Loucy (cell line): ENCODE data around the gene SVEP1.

Source experiments
- H2AFZ ChIP-seq: fragments of 200-600 bp; sonication (generic); 2 replicates; pipeline ENCODE4 v1.6.0; 2016; ENCODE audit warnings: antibody characterized with exemption, mild to moderate bottlenecking, low read length, moderate library complexity
- H3F3A ChIP-seq: fragments of 200-600 bp; 2 replicates; pipeline ENCODE4 v1.6.0; 2016; ENCODE audit warnings: antibody characterized with exemption, low read depth, mild to moderate bottlenecking
- H3K27me3 ChIP-seq: fragments of 200-600 bp; sonication (generic); 2 replicates; pipeline ENCODE4 v1.6.1; 2014; ENCODE audit warnings: low read length, mild to moderate bottlenecking; ENCODE audit not compliant: insufficient read depth, poor library complexity, severe bottlenecking
- H3K36me3 ChIP-seq: fragments of 200-600 bp; sonication (generic); 2 replicates; pipeline ENCODE4 v1.6.1; 2016; ENCODE audit warnings: low read length; ENCODE audit not compliant: insufficient read depth
- H3K4me1 ChIP-seq: fragments of 200-600 bp; sonication (generic); 2 replicates; pipeline ENCODE4 v1.5.1; 2014; ENCODE audit warnings: low read length, mild to moderate bottlenecking; ENCODE audit not compliant: insufficient read depth, poor library complexity, severe bottlenecking
- H3K4me2 ChIP-seq: fragments of 200-600 bp; sonication (generic); 2 replicates; pipeline ENCODE4 v1.6.0; 2014; ENCODE audit warnings: antibody characterized with exemption, low read length, low read depth, mild to moderate bottlenecking; ENCODE audit not compliant: poor library complexity, severe bottlenecking
- H3K4me3 ChIP-seq: fragments of 200-600 bp; sonication (generic); 2 replicates; pipeline ENCODE4 v1.5.1; 2014; ENCODE audit warnings: low read length, mild to moderate bottlenecking, mixed read lengths; ENCODE audit not compliant: poor library complexity, severe bottlenecking
- H3K79me2 ChIP-seq: fragments of 200-600 bp; sonication (generic); 2 replicates; pipeline ENCODE4 v1.6.1; 2014; ENCODE audit warnings: low read length; ENCODE audit not compliant: insufficient read depth
- H3K9ac ChIP-seq: fragments of 200-600 bp; sonication (generic); 2 replicates; pipeline ENCODE4 v1.6.0; 2014; ENCODE audit warnings: mild to moderate bottlenecking, low read depth, low read length, moderate library complexity; ENCODE audit not compliant: poor library complexity, severe bottlenecking
- H3K9me2 ChIP-seq: fragments of 200-600 bp; sonication (generic); replicated peaks from 2 replicates; pipeline ENCODE4 v1.6.1; 2016; ENCODE audit warnings: low read depth, low read length, mixed read lengths
- H3K9me3 ChIP-seq: fragments of 200-600 bp; sonication (generic); 2 replicates; pipeline ENCODE4 v1.6.1; 2014; ENCODE audit warnings: mild to moderate bottlenecking, antibody characterized with exemption, low read length, low read depth; ENCODE audit not compliant: insufficient read depth
- H4K20me1 ChIP-seq: fragments of 200-600 bp; sonication (generic); 2 replicates; pipeline ENCODE4 v1.6.0; 2014; ENCODE audit warnings: antibody characterized with exemption, low read length, mild to moderate bottlenecking; ENCODE audit not compliant: insufficient read depth, poor library complexity, severe bottlenecking
- CTCF ChIP-seq: fragments of 200-600 bp; sonication (generic); conservative IDR thresholded peaks from 2 replicates; pipeline ENCODE4 v1.5.1; 2014; ENCODE audit warnings: mild to moderate bottlenecking, antibody characterized with exemption, low read length
- EZH2phosphoT487 ChIP-seq: fragments of 200-600 bp; IDR thresholded peaks from 2 replicates; pipeline ENCODE4 v1.6.1; 2018; ENCODE audit warnings: antibody characterized with exemption, mild to moderate bottlenecking, moderate library complexity, borderline replicate concordance

Gene SVEP1

DNA sequence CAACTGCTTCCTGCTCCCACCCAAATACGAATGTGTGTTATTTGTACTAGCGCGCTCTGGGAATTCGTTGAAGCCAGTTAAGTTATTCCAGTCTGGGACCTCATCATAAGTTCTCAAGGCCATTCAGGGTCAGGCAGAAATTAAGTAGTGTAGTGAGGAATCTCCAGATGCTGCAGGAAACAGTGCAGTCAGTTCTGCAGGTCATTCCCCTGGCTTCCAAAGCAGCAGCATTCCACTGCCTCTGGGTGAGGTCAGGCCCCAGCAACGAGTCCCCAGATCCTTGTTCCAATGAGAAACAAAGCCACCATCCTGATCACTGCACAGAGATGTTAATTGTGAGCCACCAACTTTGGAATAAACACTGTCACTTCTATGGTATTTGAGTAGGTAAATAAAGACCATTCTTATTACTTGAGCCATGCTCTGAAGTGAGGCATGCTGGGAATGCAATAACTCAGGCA is 33.1 kb downstream of the SVEP1 start:
- H3K9me3 ChIP-seq, result no peaks in the 10 kb centered on the region
- H3K79me2 ChIP-seq, result no peaks in the 10 kb centered on the region
- H3F3A ChIP-seq, result no peaks in the 10 kb centered on the region
- H3K9me2 ChIP-seq, result no peaks in the 10 kb centered on the region
- H3K27me3 ChIP-seq, result no peaks in the 10 kb centered on the region
- H4K20me1 ChIP-seq, result no peaks in the 10 kb centered on the region
- no peak overlapping the region for H2AFZ ChIP-seq
- no peak overlapping the region for H3K4me3 ChIP-seq
- no peaks in the 10 kb centered on the region for H3K36me3 ChIP-seq
- no peak overlapping the region for H3K4me2 ChIP-seq
- H3K4me1 ChIP-seq, result no peaks in the 10 kb centered on the region
- no peak for TF ChIP-seq CTCF
- no peak overlapping the region for H3K9ac ChIP-seq

- H3K9me3 ChIP-seq, result no peaks in the 10 kb centered on the region
- H3K4me1 ChIP-seq, result no peaks in the 10 kb centered on the region
- TF ChIP-seq CTCF, result no peak
- no peak overlapping the region for H3K4me3 ChIP-seq
- no peak overlapping the region for H3K4me2 ChIP-seq
- H3K9ac ChIP-seq, result no peak overlapping the region
- no peaks in the 10 kb centered on the region for H3K36me3 ChIP-seq
- H3K79me2 ChIP-seq, result no peaks in the 10 kb centered on the region
- no peaks in the 10 kb centered on the region for H3F3A ChIP-seq
- no peaks in the 10 kb centered on the region for H3K9me2 ChIP-seq
- no peaks in the 10 kb centered on the region for H3K27me3 ChIP-seq
- no peak overlapping the region for H2AFZ ChIP-seq
- no peaks in the 10 kb centered on the region for H4K20me1 ChIP-seq
These were observed 33.8 kb downstream of the SVEP1 start for GRCh38 chr9:110545705-110546104.

GRCh38 chr9:110543631-110544051 is 35.9 kb downstream of the SVEP1 start:
- Histone ChIP-seq H3K79me2 (no peaks in the 10 kb centered on the region), H3K27me3 (no peaks in the 10 kb centered on the region), H4K20me1 (no peaks in the 10 kb centered on the region), H3K4me2 (no peak overlapping the region), H3K4me3 (no peak overlapping the region), H3K36me3 (no peaks in the 10 kb centered on the region), H3K9me3 (no peaks in the 10 kb centered on the region), H3K9ac (no peak overlapping the region), H3F3A (no peaks in the 10 kb centered on the region), H3K9me2 (no peaks in the 10 kb centered on the region), H2AFZ (no peak overlapping the region), H3K4me1 (no peaks in the 10 kb centered on the region)
- TF ChIP-seq EZH2phosphoT487 (no peak), CTCF (no peak)
